Stimulated activated CD4-positive, alpha-beta T cell treated with anti-CD3 and anti-CD28 coated beads, Interleukin-2, amount 100 ng/mL, for 24 hours (primary cell): ENCODE data around the gene CADPS.

Experiments
- DNase-seq, 2 donors: peaks; one replicate each; pipeline ENCODE4 v3.0.0-alpha.2; 2020

CADPS gene

DNA sequence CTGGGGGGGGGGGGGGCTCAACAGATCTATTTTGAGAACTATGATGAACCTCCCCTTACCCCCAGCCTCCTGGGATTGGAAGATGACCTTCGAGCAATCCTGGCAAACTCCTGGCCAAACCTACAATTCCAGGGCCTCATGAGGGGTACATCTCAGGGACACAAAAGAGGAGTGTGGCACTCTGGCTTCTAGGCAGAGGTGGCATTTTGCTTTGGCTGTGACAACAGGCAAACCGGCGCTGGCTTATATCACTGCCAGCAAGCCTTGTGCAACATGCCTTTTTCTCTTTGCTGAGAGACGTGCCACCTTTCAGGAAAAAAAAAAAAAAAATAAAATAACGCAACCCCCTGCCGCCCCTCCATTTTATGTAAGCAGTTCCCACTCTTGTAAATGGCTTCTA, 470.1 kb downstream of the CADPS start:
- no peak for DNase-seq

DNA sequence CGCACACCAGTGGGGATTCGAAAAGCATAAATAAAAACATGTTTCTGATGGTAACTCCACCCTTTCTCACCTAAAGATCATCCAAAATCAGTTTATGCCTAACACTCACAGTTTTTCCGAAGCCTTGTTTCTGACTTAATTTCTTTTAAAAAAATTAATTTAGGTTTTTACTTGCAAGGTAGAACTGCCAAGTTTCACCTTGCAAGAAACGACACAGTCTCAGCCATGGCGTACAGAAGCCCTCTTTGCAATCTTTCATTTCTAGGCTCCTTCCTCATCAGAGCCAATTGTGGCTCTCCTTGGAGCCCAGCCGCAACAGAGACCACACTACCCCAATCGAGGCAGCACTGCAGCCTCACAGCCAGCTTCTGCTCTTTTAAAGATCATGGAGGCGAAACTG, 470.9 kb downstream of the CADPS start:
- no peak for DNase-seq

DNA sequence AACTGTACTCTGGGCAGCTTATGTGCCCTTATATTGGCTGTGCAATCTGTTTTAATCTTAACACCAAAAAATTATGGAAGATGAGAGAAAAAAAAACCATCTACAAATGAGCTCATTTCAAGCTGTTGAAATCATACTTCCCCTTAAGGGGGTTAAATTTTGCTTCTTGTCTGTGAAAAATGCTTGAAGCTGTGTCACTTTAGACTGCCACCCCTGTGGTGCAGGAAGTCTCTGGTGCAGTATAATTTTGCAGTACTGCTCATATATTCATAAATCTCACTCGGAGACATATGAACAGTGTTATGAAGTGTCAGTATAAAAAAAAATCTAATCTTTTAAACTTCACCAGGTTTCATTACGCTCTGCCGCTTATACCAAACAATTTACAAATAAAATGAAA, 471.5 kb downstream of the CADPS start:
- DNase-seq = no peak

DNA sequence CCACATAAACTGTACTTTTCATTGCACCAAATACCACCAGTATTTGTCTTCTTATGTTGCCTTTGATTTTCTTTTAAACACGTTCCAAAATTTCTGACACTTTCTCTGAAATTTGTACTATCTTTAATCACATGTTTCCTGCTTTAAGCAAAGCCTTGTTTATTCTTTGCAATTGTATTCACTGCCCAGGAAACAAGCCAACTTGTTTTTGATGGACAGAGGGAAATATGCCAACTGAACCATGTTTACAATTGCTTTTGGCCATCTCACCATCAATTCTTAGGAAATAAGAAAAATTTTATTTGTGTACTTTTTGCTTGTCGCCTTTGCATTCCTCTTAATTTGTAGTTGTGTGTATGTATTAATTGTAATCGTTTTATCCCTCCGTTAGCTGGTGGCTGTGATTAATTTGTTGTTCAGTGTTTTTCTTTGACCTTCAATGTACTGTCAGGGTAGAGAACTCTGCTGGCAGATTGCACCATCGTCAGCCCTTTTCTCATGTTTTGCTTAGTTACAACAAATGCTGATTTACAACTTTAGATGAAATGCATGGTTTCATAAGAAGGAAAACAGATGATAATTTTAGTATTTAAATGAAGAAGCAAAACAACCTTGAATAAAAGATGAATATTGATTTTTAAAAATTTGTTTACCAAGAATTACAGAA, 482.5 kb downstream of the CADPS start:
- no peak for DNase-seq

DNA sequence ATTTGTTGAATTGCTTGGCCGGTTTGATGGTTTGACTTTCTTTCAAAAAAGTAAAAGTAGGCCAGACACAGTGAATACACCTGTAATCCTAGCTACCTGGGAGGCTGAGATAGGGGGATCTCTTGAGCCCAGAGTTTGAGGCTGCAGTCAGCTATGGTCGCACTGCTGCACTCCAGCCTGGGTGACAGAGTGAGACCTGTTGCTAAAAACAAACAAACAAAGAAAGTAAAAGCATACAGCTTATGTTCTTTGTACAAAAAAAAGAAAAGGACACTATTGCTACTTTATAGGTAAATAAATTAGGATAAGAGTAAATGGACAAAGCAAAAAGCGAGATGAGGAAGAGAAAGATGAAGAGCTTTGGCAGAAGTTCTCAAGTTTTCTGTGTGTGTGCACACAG, 488.0 kb downstream of the CADPS start:
- no peak for DNase-seq

DNA sequence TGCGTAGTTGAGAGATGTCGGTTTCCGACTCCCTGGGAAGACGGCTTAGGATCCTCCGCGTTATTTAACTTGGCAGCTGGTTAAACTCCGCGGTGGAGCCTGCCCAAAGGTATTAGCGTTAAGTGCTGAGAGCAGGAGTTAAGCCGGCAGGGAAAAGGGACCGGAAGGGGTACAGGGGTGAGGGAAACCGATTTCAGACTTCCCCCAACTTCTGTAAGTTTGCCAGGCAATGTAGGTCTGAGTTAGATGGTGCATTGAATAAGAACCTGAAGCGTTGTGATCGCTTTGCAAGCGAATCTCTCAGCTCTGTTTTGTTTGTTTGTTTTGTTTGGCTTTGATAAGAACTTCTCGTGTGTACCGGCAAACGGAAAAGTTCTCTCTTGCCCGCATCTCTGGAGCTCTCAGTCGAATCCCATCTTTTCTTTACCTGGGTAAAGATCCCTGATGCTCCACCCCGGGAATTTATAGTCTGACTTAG, 495.9 kb downstream of the CADPS start:
- no peak for DNase-seq

DNA sequence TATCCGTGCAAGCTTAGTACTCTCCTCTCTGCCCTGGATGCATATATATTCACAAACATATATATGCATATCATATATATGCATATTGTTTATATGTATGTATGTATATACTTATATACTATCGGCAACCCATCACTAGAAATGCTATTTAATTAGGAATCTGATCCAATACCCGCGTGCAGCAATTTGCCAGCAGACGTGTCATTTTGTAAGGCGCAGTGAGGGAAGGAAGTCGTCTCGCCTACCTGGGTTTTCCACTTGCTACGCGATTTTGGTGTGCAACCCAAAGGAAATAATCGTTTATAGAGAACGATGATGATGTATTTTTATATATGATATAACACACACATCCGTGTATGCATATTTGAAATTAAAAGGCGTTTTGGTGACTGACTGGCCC, 496.3 kb downstream of the CADPS start:
- DNase-seq = no peak

DNA sequence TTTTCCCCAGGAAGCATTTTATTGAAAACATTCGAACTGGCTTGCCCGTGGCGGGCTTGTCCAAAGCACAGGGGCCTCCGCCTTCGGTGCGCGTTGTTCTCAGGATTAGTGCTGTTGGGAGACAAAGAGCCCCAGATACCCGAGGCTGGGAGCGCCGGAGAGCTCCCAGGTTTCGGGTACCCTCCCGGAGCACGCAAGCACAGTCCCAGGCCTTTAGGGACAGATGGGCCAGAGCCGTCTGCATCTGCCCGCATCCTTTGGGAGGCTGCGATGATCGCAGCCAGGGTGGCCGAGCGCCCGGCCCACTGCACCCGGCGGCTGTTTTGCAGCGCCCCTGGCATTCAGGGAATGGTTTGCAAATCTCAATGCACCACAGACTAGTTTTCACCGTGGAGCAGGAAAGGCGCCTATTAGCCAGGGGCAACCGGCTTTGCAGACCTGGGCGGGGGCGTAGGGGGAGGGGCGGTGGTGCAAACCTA, 496.9 kb downstream of the CADPS start:
- DNase-seq = no peak

DNA sequence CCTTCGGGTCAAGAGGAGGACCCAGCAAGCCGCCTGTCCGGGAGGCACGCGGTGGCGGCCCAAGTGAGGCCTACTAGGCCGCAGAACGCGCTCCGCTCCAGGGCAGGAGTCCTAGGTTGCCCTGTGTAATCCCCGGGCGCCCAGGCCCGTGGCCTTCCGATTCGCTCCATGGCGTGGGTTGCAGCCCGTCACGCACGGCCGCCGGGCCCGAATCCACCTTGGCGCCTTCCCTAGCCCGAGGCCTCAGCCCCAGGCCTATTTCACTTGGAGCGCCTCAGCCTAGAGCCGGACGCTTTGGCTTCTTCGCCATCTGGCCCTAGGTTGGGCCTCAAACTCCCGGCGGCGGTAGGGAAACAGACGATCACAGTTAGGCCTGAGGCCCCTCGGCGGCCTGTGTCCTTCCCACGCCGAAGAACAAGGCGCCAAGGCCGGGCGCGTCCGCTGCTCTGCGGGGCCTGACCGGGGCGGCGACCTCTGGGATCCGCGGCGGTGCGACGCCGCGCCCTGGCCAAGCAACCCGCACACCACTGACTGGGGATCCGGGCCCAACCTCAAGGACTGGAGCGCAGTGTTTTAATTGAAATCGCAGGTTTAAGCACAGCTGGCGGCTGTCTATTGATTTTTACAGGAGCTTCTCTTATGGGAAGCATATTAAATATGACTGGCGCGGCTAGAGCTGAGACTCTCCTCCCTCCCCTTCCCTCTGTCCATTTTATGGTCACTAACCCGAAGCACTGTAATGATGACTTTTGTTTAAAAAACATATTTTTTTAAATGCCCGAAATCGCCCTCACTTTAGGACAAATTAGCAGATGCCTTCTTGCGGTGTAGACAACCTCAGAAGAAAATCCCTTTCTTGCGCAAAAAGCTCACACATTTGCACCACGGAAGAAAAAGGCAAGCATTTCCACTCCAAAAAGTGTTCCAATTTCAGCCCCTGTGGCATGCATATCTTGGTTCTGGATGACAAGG, 498.0 kb downstream of the CADPS start:
- DNase-seq = no peak

DNA sequence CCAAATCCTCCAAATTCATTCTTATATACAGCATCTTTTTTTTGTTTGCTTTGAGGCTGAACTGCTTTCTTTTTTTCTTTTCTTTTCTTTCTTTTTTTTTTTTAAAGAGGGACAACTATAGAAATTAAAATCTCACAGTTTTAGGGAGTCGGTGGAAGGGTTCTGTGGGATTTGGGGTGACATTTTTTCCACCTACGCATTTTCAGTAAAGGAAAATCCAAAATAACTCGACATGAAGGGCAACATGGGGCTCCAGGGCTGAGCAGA, 498.8 kb downstream of the CADPS start:
- no peak for DNase-seq

DNA sequence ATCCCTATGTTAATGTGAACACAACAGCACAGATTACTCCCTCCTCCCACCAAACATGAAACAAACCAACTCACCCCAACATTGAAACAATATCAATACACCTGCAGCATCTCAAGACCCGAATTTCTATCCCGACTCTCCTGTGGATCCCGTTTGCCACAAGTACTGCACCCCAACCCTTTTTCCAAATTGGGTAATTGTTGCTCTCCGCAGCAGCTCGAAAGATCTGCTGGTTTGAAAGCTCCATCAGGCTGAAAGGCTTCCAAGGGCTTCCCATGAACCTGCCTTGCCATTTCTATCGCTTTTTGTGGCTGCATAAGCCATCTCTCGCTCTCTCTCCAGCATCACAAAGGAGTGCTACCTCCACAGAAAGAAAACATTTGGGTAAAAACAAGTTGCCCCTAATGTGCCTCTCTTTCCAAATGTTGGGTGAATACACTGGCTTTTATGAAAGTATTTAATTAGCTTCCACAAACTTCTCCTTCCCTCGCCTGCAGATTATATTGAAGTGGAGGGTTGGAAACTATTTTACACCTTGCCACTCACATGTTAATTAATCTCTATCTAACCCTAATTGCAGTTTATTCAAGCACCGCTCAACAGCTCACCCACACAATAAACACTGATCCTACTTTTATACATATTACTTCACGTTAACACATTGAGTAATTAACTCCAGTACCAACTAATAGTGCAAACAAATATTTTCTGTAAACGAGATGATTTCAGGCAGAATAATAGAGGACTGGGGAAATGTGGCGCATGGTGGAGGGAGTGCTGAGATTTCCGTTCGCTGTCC, 499.4 kb downstream of the CADPS start:
- no peak for DNase-seq

DNA sequence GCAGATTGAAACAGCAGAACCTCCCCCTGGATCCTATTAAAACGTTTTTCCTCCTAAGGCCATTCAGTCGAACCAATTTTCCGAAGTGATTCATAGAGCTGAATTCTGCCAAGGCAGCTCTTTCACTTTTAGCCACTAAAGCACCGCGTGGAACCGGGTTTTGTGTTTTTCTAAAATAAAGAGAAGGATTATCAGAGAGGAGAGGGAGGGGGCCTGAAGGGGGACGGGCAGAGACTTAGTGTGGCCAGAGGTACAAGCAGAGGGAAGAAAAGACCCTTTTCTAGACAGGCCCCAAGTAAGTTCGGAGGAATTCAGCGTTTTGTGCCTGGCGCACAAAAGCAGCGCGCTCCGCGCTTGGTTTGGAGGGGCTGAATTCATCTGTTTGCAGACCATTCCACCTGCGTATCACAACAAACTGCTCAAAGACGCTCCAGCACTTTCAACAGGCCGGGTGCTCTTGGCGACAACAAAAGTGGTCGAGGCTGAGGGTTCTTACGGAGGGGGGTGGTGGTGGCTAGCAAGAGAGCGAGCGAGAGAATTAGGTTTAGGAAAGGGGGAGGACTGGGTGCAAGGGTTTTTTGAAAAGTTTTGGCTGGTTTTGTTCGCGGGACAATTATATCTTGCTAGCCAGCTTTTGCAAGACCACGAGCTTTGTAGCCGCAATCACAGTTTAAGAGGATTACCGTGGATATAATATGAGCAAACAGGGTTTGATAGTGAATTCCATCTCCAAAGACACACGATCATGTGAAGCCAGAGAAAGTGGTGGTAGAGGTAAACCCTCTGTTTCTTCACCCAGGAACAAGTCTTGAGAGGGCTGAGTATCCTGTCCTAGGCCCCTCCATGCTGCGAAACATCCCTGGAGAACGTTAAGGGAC, 500.6 kb downstream of the CADPS start:
- DNase-seq = no peak

DNA sequence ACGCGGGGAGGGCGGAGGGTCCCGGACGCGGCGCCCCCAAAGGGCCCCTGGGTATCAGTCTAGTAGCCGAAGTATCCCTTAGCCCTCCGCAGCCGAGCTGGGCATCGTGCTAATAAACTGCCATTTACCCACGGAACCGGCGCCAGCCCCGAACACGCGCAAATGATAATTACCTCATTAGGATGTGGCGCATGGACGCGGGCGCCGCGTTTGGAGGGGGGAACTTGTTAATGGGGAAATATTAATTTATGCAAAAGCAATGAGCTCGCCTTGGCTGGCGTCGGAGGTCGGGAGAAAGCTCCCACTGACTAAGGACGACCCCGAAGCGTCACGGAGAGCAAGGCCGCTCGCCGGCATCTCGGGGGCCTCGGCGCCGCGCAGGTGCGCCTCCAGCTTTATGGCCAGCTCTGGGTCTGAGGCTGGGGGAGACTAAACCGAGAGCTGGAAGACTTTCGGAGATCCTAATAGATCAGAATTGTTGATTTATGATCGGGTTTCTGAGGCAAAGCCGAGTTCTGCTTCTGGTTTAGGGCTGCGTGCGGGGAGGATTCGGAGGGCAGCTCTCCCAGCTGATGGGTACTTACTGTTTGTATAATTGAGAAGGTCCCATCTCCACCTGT, 501.4 kb downstream of the CADPS start:
- DNase-seq = no peak

DNA sequence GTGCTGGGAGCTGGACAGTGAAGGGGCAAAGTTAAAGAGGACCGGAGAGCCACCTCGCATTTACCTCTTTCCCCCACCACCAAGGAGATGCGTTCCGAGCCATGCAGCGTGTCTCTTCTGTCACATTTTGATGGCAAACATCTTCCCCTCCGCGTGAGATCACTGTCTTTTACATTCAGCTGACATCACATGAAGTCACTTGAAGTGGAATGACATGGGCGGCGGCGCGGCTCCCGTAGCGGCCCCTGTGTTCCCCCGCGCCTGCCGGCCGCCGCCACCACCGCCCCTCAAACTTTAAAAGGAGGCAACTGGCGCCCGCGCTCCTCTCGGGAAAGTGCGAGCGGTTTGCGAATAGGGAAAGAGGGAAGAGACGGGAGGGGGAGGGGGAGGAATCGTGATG, 502.0 kb downstream of the CADPS start, which contains the start of gene FEZF2:
Gene FEZF2 (minus strand): TSS at position 336 of the 400 bp plus-strand sequence. CDS start 682 bp downstream, outside the sequence.
- DNase-seq = no peak

DNA sequence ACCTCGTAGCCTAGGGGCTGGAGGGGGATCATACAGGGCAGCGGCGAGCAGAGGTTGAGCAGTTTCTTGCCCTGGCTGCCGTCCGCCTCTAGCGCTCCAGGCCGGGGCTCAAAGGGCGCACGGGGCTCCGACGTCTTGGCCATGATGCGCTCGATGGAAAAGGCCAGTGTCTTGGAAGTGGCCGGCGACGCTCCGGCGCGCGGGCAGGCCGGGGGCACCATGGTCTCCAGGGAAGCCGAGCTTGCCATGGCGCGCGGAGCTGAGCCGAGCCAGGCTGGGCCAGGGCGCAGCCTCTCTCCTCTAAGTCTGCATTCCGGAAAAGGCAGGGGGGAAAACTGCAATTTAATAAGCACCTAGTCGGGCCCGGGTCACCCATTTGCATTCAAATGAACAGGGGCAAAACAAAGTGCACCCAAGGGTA, 502.6 kb downstream of the CADPS start:
- DNase-seq = no peak

DNA sequence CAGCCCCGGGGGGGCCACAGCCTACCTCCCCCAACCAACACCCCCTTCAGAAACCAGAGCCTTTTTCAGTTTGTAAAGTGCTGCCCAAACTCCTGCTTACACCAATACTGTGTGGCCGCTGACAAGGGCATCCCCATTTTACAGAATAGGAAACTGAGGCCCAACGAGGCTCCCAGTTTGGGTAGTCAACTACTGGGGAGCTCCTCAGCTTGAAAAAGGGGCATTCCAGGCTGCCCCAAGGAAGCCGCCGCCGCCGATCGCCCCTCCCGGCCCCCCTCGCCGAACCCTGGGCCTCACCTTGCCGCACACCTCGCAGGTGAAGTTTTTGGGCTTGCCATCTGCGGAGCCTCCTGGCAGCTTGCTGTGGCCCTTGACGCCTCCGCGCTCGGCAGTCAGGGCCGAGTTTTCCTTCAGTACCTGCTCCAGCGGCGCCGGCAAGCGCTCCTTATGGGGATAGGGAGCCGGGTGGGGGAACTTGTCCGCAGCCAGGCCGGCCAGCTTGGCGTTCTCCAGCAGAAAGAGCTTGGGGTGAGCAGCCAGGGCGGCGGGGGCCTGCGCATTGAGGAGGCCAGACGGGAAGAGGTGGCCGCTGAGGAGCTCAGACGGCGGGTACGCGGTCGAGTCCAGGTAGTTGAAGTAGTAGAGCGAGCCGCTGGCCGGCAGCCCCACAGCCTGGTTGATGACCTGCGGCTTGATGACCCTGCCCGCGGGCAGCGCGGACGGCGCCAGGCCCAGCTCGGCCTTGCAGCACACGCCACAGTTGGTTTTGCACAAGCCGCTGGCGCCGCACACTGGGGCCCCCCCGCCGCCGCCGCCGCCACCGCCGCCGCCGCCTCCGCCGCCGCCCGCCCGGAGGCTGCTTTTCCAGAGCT, 503.3 kb downstream of the CADPS start:
- DNase-seq = no peak

DNA sequence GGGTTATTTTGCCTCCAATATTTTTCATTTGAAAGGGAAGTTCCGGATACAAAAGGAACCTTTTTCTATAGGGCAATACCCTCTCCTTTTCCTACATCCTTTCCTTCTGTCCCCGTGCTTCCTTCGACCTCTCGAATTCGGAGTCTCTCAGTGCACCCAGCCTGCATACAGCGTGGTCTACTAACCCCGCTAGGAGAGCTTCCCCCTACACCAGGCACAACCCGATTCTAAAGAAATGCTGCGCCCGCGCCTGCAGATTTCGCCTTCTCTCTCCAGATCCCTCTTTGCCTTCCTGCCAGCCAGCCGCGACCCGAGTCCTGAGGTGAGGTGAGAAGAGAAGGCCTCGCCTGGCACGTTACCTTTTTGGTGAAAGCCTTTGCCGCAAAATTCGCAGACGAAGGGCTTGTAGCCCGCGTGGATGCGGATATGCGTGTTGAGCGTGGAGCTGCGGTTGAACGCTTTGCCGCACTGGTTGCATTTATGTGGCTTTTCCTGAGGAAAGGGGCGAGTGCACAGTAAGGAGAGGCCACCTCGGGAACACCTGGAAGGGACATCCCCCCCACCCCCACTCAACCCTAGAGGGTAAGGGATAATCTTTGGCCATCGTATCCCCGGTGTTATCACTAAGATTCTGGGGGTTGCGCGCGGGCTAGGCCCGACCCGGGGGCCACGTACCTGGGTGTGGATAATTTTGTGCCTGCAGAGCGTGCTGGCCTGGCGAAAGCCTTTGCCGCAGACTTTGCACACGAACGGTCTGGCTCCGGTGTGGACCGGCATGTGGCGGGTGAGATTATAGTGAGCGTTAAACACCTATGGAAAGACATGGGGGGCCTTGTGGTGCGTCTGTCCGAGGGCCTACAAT, 504.1 kb downstream of the CADPS start:
- DNase-seq = no peak

DNA sequence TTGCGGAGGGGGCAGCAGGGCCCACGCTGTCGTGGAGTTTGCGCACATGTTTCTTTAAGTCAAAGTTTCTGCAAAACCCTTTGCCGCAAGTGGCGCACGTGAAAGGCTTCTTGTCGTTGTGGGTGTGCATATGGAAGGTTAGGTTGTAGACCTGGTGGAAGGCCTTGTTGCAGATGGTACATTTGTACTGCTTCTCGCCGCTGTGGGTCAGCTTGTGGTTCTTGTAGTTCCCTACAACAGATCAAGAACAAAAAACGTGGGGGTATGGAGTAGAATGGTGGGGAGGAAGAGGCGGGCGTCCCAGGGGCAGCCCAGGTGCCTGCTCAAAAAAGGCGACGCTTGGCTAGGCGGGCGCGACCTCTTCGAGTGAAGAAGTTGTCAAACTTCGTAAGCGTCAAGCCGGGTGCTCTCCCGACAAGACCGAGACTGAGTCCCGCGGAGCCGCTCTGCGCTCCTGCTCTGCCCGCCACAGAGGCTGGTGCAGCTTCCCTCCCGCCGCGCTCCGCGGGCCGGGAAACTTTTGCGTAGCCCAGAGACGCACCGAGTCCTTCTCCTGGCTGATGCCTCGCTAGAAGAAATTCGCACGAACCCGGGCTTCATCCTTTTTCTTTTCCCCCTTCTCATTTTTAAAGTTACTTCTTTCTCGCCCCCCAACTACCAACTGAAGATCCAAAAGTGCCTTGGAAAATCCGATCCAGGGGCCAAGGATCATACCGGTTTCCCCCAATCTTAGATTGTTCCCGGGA, 504.9 kb downstream of the CADPS start:
- DNase-seq = no peak

DNA sequence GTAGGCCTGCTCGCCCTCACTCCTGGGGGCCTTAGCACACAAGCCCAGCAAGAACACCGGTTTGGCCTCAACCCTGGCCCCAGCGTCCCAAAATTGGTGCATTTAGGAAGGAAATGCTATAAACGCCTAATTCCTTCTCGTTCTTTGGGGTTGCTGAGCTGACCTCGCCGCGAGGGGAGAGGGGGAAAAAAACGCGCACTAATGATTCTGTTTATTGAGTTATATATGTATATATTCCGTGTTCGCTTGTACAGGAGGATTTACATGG, 505.8 kb downstream of the CADPS start:
- no peak for DNase-seq
